Stomach (tissue), 9 donors: ENCODE data around the gene HACE1. TPM values are rescaled to one million over a fixed set of nuclear protein-coding genes. Genes with fewer than 3 reads are reported as not detected.

Experiments used
- DNase-seq, 2 donors: peaks; one replicate each; pipeline versions ENCODE4 v3.0.0 to v3.0.0-alpha.2; 2013 to 2019
- H3K27ac ChIP-seq, 5 donors: fragments of 200-600 bp in 4 of 5; sonication (generic) in 4 of 5; one replicate each; pipeline ENCODE4 v1.5.1; 2013 to 2019; ENCODE audit warnings: mild to moderate bottlenecking in 1 of 5, moderate library complexity in 1 of 5
- H3K27me3 ChIP-seq, 3 donors: fragments of 200-600 bp; sonication (generic); one replicate each; pipeline ENCODE4 v1.5.1; 2017 to 2019; ENCODE audit warnings: mixed run types in 1 of 3
- H3K36me3 ChIP-seq, 4 donors: fragments of 200-600 bp; sonication (generic); 1 replicate in 3 of 4; 2 replicates in 1 of 4; pipeline ENCODE4 v1.5.1; 2016 to 2019
- H3K4me1 ChIP-seq, 4 donors: fragments of 200-600 bp; sonication (generic); one replicate each; pipeline ENCODE4 v1.5.1; 2016 to 2019
- H3K4me3 ChIP-seq, 4 donors: fragments of 200-600 bp; sonication (generic) in 3 of 4; one replicate each; pipeline ENCODE4 v1.5.1; 2016 to 2019; ENCODE audit warnings: mild to moderate bottlenecking in 1 of 4
- H3K9me3 ChIP-seq, 4 donors: fragments of 200-600 bp; sonication (generic); one replicate each; pipeline ENCODE4 v1.5.1; 2016 to 2019
- EP300 ChIP-seq: sonication (generic); formaldehyde crosslinking; IDR thresholded peaks from one replicate; pipeline ENCODE4 v1.6.1; 2017; ENCODE audit warnings: antibody characterized with exemption
- POLR2A ChIP-seq, 4 donors: fragments of 450-650 bp; IDR thresholded peaks; one replicate each; pipeline ENCODE4 v1.6.1; 2016; ENCODE audit warnings: antibody characterized with exemption in 4 of 4, control low read depth in 2 of 4, mild to moderate bottlenecking in 1 of 4, moderate library complexity in 1 of 4
- POLR2AphosphoS5 ChIP-seq, 3 donors: sonication (generic); formaldehyde crosslinking; IDR thresholded peaks; one replicate each; pipeline ENCODE4 v1.6.1; 2016; ENCODE audit warnings: antibody characterized with exemption in 3 of 3
- WGBS, 5 donors: extraction: QIAGEN DNeasy Blood & Tissue Kit in 3 of 5; methylation state at CpG; one replicate each; pipeline versions ENCODE4 v1.1.5 to v1.1.7; 2013 to 2018; 5-methylcytosine and 5-hydroxymethylcytosine counted together
- intact Hi-C: fragments of 100-400 bp; cut with DNase I; formaldehyde crosslinking; loops from one replicate; pipeline ENCODE4 v1.15.1; 2023; ENCODE audit warnings: low total_unique reads
- polyA plus RNA-seq, 3 donors: library from polyadenylated mRNA; stranded (reverse); fragments of 200-250 nt; gene quantifications; one replicate each; pipeline ENCODE4 v1.2.3, GENCODE V29; 2013
- total RNA-seq, 5 donors: library from RNA; depleted of rRNA; stranded (reverse); fragments of >200 nt; gene quantifications; one replicate each; pipeline versions ENCODE4 v1.1.0 to v1.2.3, GENCODE V29; 2014 to 2016
- TF ChIP-seq, protein P1 (sequence below), 7 experiments: fragments of 450-650 bp in 4 of 7; fragments of 200-600 bp in 3 of 7; sonication (generic) in 3 of 7; IDR thresholded peaks; one replicate each; pipeline ENCODE4 v1.5.1; 2016 to 2019; ENCODE audit warnings: antibody characterized with exemption in 7 of 7, control low read depth in 2 of 7, mild to moderate bottlenecking in 1 of 7
- donor health status: healthy with polysubstance abuse.
- donor health status: Bipolar disorder and iron deficiency.
- donor health status: healthy.

The HACE1 gene
- total and polyA plus RNA-seq, 8 donors: 3.3 to 34.7 (median 9.3) TPM

DNA sequence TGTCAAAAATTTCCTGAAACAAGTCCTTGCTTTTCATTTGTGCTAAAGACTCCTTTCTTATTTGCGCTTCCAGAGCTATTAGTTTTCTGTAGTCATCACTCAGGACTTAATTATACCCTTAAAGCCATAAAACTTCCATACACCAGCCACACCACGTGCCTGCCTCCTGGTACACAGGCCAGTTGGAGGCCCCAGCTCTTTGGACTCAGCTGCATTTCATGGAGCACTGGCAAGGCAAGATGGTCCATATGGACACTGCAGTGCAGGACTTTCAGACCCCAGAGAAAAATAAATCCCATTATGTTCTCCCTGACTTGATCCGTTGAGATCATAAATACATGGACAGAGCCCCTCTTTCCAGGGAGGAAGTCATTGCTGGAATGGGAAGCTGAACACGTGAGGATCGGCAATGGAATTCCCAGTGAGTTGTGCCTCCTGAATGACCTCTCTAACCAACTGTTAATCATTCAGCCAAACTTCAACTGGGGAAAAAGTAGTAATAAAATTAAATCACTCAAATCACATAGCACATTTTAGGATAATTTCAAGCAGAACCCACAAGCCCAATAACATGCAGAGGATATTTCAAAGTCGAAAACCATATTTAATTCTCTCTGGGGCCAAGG, 173.1 kb downstream of the HACE1 start:
- 74 to 80% (median 77%) methylated on average over 6 of the region's 6 CpGs for WGBS, 5 donors
- intact Hi-C loops: no loop called here

DNA sequence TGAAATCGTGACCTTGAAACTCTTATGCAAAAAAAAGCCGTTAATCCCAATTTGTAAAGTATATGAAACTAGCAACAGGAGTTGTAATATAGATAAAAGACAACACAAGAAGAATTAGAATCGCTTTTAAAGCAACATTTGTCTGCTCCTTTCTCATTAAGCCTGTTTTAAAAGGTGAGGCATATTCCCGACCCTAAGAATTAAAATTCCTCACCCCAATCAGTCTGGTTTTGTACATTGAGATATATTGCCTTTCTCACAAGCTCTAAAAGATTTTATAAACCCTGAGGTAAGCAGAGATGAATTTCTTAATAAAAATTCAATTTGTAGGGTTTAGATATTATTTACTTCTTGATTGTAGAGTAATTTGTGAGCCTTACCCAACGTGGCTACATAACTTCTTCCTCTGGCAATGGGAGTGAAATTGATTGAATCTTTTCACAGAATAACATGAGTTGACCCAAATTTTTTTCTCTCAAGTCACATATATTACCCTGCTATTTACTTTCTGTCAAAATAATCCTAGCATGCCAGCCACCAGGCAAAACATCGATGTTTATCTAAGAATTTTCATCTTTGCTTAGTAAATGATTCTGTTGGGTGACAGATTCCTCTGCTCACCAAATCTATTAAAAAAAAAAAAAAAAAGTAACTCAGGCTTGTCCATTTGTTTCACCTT, 173.7 kb downstream of the HACE1 start:
- 63 to 71% (median 66%) methylated on average over 6 of the region's 6 CpGs for WGBS, 5 donors
- intact Hi-C loops: no loop called here
- Histone ChIP-seq H3K27me3 (no peaks in the 10 kb centered on the region), H3K27ac (no peak overlapping the region), H3K9me3 (no peaks in the 10 kb centered on the region), H3K4me1 (no peaks in the 10 kb centered on the region), H3K4me3 (no peak overlapping the region), H3K36me3 (no peaks in the 10 kb centered on the region)
- no peak for DNase-seq
- TF ChIP-seq POLR2AphosphoS5 (IDR thresholded peaks at IDR 0.05): no peak
- no peak for TF ChIP-seq EP300
- TF ChIP-seq, protein P1, sequence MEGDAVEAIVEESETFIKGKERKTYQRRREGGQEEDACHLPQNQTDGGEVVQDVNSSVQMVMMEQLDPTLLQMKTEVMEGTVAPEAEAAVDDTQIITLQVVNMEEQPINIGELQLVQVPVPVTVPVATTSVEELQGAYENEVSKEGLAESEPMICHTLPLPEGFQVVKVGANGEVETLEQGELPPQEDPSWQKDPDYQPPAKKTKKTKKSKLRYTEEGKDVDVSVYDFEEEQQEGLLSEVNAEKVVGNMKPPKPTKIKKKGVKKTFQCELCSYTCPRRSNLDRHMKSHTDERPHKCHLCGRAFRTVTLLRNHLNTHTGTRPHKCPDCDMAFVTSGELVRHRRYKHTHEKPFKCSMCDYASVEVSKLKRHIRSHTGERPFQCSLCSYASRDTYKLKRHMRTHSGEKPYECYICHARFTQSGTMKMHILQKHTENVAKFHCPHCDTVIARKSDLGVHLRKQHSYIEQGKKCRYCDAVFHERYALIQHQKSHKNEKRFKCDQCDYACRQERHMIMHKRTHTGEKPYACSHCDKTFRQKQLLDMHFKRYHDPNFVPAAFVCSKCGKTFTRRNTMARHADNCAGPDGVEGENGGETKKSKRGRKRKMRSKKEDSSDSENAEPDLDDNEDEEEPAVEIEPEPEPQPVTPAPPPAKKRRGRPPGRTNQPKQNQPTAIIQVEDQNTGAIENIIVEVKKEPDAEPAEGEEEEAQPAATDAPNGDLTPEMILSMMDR (IDR thresholded peaks at IDR 0.05): no peak
- no peak for TF ChIP-seq POLR2A (IDR thresholded peaks at IDR 0.05)

More for the DNA sequence above, 173.1 kb downstream of the HACE1 start:
- Histone ChIP-seq H3K9me3 (no peaks in the 10 kb centered on the region), H3K4me3 (no peak overlapping the region), H3K4me1 (no peaks in the 10 kb centered on the region), H3K27me3 (no peaks in the 10 kb centered on the region), H3K27ac (no peak overlapping the region), H3K36me3 (no peaks in the 10 kb centered on the region)
- DNase-seq: peak in 1 of 2 donors; percentile 21
- TF ChIP-seq POLR2AphosphoS5 (IDR thresholded peaks at IDR 0.05) (no peak), POLR2A (IDR thresholded peaks at IDR 0.05) (no peak), EP300 (no peak)
- TF ChIP-seq, protein P1 (IDR thresholded peaks at IDR 0.05): no peak

DNA sequence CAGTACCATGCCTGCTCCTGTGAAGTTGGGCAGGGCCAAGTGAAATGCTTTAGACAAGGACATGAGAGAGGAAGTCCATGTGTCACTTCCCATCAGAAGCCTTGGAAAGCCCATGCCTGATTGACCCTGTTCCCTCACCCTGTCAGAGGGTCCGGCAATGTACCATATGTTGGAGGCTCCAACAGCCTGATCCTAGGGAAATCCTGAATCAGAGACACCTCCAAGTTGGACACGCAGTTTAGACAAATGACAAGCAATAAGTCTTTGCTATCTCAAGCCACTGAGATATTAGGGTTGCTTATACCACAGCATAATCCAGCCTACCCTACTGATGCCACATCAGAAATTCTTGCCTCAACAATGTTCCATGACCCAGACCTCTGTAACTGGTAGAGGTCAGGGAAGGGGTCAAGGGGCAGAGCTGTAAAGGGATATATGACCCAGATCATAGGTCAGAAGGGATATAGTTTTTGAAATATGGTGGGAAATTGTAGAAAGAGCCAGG, 174.8 kb downstream of the HACE1 start:
- WGBS, 5 donors: 82 to 95% (median 92%) methylated on average over 2 of the region's 2 CpGs
- Histone ChIP-seq H3K9me3 (peaks cover 0 to 2% (median 0%) of the 10 kb centered on the region in 4 donors), H3K27ac (no peak overlapping the region), H3K27me3 (no peaks in the 10 kb centered on the region), H3K4me1 (no peaks in the 10 kb centered on the region), H3K36me3 (no peaks in the 10 kb centered on the region), H3K4me3 (no peak overlapping the region)
- intact Hi-C loops: no loop called here
- TF ChIP-seq EP300 (no peak), POLR2A (IDR thresholded peaks at IDR 0.05) (no peak), POLR2AphosphoS5 (IDR thresholded peaks at IDR 0.05) (no peak)
- TF ChIP-seq, protein P1 (IDR thresholded peaks at IDR 0.05): no peak
- no peak for DNase-seq

DNA sequence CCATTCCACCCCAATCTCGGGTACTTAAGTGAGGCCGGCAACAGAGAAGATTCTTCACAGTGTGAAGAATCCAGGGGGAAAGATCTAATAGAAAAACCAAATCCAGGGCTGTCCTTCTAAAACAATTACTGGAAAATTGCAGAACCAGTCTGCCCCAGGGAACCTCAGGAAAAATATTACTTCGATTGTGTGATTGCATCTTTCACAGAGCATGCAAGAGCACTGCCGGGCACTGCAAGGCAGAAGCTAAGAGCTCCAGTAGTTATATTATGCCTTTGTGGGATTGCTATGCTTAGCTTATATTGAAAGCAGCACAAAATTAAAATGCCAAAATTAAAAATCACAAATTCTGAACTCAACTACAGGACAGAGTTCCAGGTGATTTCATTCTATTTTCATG, 175.9 kb downstream of the HACE1 start:
- no peaks in the 10 kb centered on the region for H3K36me3 ChIP-seq
- H3K4me3 ChIP-seq: no peak overlapping the region
- intact Hi-C loops: no loop called here
- H3K27me3 ChIP-seq: no peaks in the 10 kb centered on the region
- 75 to 93% (median 88%) methylated on average over 4 of the region's 4 CpGs for WGBS, 5 donors
- H3K27ac ChIP-seq: no peak overlapping the region
- no peak for DNase-seq
- TF ChIP-seq, protein P1 (IDR thresholded peaks at IDR 0.05): no peak
- TF ChIP-seq POLR2AphosphoS5 (IDR thresholded peaks at IDR 0.05) (no peak), EP300 (no peak), POLR2A (IDR thresholded peaks at IDR 0.05) (no peak)
- no peaks in the 10 kb centered on the region for H3K4me1 ChIP-seq
- peaks cover 0 to 6% (median 2%) of the 10 kb centered on the region in 4 donors for H3K9me3 ChIP-seq
